Astrocyte (in vitro differentiated cells and primary cell): Measurements from ENCODE around the gene TSR3. TPM values are rescaled to one million over a fixed set of nuclear protein-coding genes. Genes with fewer than 3 reads are reported as not detected.

Source experiments
- DNase-seq: peaks from one replicate; pipeline ENCODE4 v3.0.0-alpha.2; 2010; ENCODE audit warnings: low read depth
- FAIRE-seq: peaks from 2 replicates; lab custom pipeline; 2011; peaks lifted over from hg19 to GRCh38; lab: Jason Lieb, UNC
- H2AFZ ChIP-seq: 2 replicates; pipeline ENCODE4 v1.6.0; 2012; ENCODE audit warnings: low read depth, low read length, inconsistent platforms
- H3K27ac ChIP-seq: 2 replicates; pipeline ENCODE4 v1.5.1; 2011; ENCODE audit warnings: low read depth, low read length, inconsistent platforms
- H3K27me3 ChIP-seq: 2 replicates; pipeline ENCODE4 v1.6.0; 2011; ENCODE audit warnings: low read length, inconsistent platforms; ENCODE audit not compliant: insufficient read depth
- H3K36me3 ChIP-seq: 2 replicates; pipeline ENCODE4 v1.5.1; 2011; ENCODE audit warnings: low read length, inconsistent platforms; ENCODE audit not compliant: insufficient read depth
- H3K4me1 ChIP-seq: 2 replicates; pipeline ENCODE4 v1.5.1; 2011; ENCODE audit warnings: low read length, inconsistent platforms; ENCODE audit not compliant: insufficient read depth
- H3K4me2 ChIP-seq: 2 replicates; pipeline ENCODE4 v1.6.0; 2012; ENCODE audit warnings: low read length, inconsistent platforms
- H3K4me3 ChIP-seq: 2 replicates; pipeline ENCODE4 v1.5.1; 2011; ENCODE audit warnings: low read depth, mild to moderate bottlenecking, low read length, inconsistent platforms; ENCODE audit not compliant: insufficient read depth
- H3K79me2 ChIP-seq: 2 replicates; pipeline ENCODE4 v1.6.0; 2012; ENCODE audit warnings: mild to moderate bottlenecking, low read length, inconsistent platforms; ENCODE audit not compliant: insufficient read depth
- H3K9ac ChIP-seq: 2 replicates; pipeline ENCODE4 v1.6.0; 2012; ENCODE audit warnings: mild to moderate bottlenecking, low read length, inconsistent platforms
- H3K9me3 ChIP-seq: 2 replicates; pipeline ENCODE4 v1.5.1; 2012; ENCODE audit warnings: low read depth, mild to moderate bottlenecking, low read length, inconsistent platforms; ENCODE audit not compliant: insufficient read depth
- H4K20me1 ChIP-seq: 2 replicates; pipeline ENCODE4 v1.6.0; 2012; ENCODE audit warnings: low read length, inconsistent platforms; ENCODE audit not compliant: insufficient read depth
- H3K27ac Mint-ChIP-seq: one replicate; pipeline ENCODE4 v1.8.0; 2021; ENCODE audit warnings: mild to moderate bottlenecking, mixed read lengths; ENCODE audit not compliant: unreplicated experiment
- H3K27me3 Mint-ChIP-seq: one replicate; pipeline ENCODE4 v1.8.0; 2021; ENCODE audit warnings: low read depth, mixed read lengths; ENCODE audit not compliant: unreplicated experiment
- H3K36me3 Mint-ChIP-seq: one replicate; pipeline ENCODE4 v1.8.0; 2021; ENCODE audit warnings: low read depth, mixed read lengths; ENCODE audit not compliant: unreplicated experiment
- H3K4me1 Mint-ChIP-seq: one replicate; pipeline ENCODE4 v1.8.0; 2021; ENCODE audit warnings: low read depth, mixed read lengths; ENCODE audit not compliant: unreplicated experiment
- H3K4me3 Mint-ChIP-seq: one replicate; pipeline ENCODE4 v1.8.0; 2021; ENCODE audit warnings: mild to moderate bottlenecking, moderate library complexity, mixed read lengths; ENCODE audit not compliant: unreplicated experiment
- H3K9me3 Mint-ChIP-seq: one replicate; pipeline ENCODE4 v1.8.0; 2021; ENCODE audit warnings: mild to moderate bottlenecking, mixed read lengths; ENCODE audit not compliant: unreplicated experiment
- EZH2 ChIP-seq: IDR thresholded peaks from 2 replicates; pipeline ENCODE4 v1.6.1; 2012; ENCODE audit warnings: mild to moderate bottlenecking, low read length, inconsistent platforms; ENCODE audit not compliant: insufficient read depth
- total RNA-seq: library from RNA; stranded (reverse); gene quantifications from 2 replicates; pipeline ENCODE4 v1.2.1, GENCODE V29; 2021
- TF ChIP-seq, protein P1 (sequence below): IDR thresholded peaks from 2 replicates; pipeline ENCODE4 v1.5.1; 2011; ENCODE audit warnings: low read depth, mild to moderate bottlenecking, inconsistent platforms, low read length, moderate library complexity; ENCODE audit not compliant: insufficient read depth

TSR3 gene
- total RNA-seq, 1 donor from 2014 or later, result 63.3 TPM

DNA sequence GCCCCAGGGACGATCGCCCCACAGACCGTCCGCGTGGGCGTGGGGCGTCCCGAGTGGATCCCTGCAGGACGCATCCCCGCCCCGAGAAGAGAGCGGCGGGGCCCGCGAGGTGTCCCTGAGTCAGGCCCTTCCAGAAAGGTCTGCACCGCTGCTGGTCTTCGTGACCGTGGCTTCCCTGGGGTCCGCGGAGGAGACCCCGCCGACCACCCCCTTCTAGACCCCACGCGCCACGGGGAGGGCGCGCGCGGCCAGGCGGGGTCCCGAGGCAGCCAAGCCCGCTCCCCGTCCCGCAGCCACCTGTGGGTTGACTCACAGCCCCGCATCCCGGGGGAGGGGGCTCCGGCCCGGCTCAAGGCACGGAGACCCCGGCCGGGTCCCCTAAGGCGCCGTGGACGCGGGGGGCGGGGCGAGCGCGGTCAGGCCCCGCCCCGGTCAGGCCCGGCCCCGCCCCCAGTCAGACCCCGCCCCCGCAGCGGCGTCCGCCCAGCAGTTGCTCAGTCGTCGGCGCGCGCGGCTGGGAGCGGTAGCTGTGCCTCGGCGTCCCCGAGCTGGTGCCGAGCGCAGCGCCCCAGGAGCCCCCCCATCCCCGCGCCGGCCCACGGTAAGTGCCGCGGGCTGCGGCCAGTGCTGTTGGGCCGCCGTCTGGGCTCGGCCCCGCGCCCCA is 18.4 kb downstream of the TSR3 start, which contains the start of gene BAIAP3:
BAIAP3 (plus strand) TSS at position 497 of the 664 bp plus-strand sequence. CDS start 4,905 bp downstream, outside the sequence.
- H3K4me3 ChIP-seq, result no peak within 1 kb of the TSS
- TF ChIP-seq, protein P1, sequence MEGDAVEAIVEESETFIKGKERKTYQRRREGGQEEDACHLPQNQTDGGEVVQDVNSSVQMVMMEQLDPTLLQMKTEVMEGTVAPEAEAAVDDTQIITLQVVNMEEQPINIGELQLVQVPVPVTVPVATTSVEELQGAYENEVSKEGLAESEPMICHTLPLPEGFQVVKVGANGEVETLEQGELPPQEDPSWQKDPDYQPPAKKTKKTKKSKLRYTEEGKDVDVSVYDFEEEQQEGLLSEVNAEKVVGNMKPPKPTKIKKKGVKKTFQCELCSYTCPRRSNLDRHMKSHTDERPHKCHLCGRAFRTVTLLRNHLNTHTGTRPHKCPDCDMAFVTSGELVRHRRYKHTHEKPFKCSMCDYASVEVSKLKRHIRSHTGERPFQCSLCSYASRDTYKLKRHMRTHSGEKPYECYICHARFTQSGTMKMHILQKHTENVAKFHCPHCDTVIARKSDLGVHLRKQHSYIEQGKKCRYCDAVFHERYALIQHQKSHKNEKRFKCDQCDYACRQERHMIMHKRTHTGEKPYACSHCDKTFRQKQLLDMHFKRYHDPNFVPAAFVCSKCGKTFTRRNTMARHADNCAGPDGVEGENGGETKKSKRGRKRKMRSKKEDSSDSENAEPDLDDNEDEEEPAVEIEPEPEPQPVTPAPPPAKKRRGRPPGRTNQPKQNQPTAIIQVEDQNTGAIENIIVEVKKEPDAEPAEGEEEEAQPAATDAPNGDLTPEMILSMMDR, result no peak
- peak; percentile 83 for TF ChIP-seq EZH2
- Mint-ChIP-seq H3K36me3 (no peaks in the 10 kb centered on the region), H3K4me1 (no peaks in the 10 kb centered on the region), H3K9me3 (no peaks in the 10 kb centered on the region), H3K4me3 (peak within 1 kb of the TSS; percentile 40), H3K27ac (no peak within 1 kb of the TSS), H3K27me3 (peaks cover 33% of the 10 kb centered on the region)
- DNase-seq, result no peak
- no peak within 1 kb of the TSS for H2AFZ ChIP-seq
- H3K27me3 ChIP-seq, result peaks cover 48% of the 10 kb centered on the region
- peaks cover 4% of the 10 kb centered on the region for H3K9me3 ChIP-seq
- H3K4me2 ChIP-seq, result peak within 1 kb of the TSS; percentile 39
- H4K20me1 ChIP-seq, result peaks cover 7% of the 10 kb centered on the region
- H3K9ac ChIP-seq, result no peak within 1 kb of the TSS
- H3K36me3 ChIP-seq, result no peaks in the 10 kb centered on the region
- peaks cover 11% of the 10 kb centered on the region for H3K4me1 ChIP-seq
- no peaks in the 10 kb centered on the region for H3K79me2 ChIP-seq
- H3K27ac ChIP-seq, result no peak within 1 kb of the TSS
- no peak for FAIRE-seq

DNA sequence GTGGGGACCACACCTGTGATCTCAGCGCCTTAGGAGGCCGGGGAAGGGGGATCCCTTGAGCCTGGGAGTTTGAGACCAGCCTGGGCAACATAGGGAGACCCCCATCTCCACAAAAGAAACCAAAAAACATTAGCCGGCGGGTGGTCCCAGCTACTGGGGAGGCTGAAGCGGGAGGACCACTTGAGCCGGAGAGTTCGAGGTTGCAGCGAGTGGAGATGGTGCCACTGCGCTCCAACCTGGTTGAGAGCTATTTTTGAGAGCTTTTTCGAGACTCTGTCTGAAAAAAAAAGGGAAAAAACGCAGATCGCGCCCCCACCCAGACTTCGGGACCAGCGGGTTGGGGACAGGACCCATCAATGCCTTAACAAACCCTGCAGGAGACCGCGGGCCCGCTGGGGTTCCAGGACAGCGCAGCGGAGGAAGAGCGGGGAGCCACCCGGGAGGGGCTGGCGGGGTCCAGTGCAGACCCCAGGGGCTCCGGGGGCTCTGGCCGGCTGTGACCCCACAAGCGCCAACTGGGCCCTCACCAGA is 19.0 kb downstream of the TSR3 start:
- no peak overlapping the region for H3K4me3 ChIP-seq
- peaks cover 4% of the 10 kb centered on the region for H3K9me3 ChIP-seq
- FAIRE-seq (no peak), DNase-seq (no peak)
- Mint-ChIP-seq H3K36me3 (no peaks in the 10 kb centered on the region), H3K4me1 (no peaks in the 10 kb centered on the region), H3K9me3 (no peaks in the 10 kb centered on the region), H3K27me3 (peaks cover 33% of the 10 kb centered on the region), H3K27ac (no peak overlapping the region), H3K4me3 (peak overlapping the region; percentile 40)
- H2AFZ ChIP-seq, result no peak overlapping the region
- peaks cover 48% of the 10 kb centered on the region for H3K27me3 ChIP-seq
- H3K4me2 ChIP-seq, result no peak overlapping the region
- H3K79me2 ChIP-seq, result no peaks in the 10 kb centered on the region
- peaks cover 11% of the 10 kb centered on the region for H3K4me1 ChIP-seq
- H4K20me1 ChIP-seq, result peaks cover 7% of the 10 kb centered on the region
- no peak overlapping the region for H3K9ac ChIP-seq
- peak; percentile 45 for TF ChIP-seq EZH2
- TF ChIP-seq, protein P1, result no peak
- H3K36me3 ChIP-seq, result no peaks in the 10 kb centered on the region
- H3K27ac ChIP-seq, result no peak overlapping the region
